Adipocyte (in vitro differentiated cells): Measurements from ENCODE around the gene SAMD14.

Experiments used
- DNase-seq: peaks from one replicate; pipeline ENCODE4 v3.0.0-alpha.2; 2015; ENCODE audit warnings: low read depth
- H3K27me3 ChIP-seq: replicated peaks from 2 replicates; pipeline ENCODE4 v1.7.0; 2013; ENCODE audit warnings: mild to moderate bottlenecking, low read length, moderate library complexity; ENCODE audit not compliant: control insufficient read depth, insufficient read depth
- H3K36me3 ChIP-seq: 2 replicates; pipeline ENCODE4 v1.7.0; 2013; ENCODE audit warnings: low read length, mild to moderate bottlenecking, moderate library complexity; ENCODE audit not compliant: control insufficient read depth, insufficient read depth, severe bottlenecking
- H3K4me1 ChIP-seq: 2 replicates; pipeline ENCODE4 v1.7.0; 2013; ENCODE audit warnings: mild to moderate bottlenecking, low read length, moderate library complexity; ENCODE audit not compliant: control insufficient read depth, insufficient read depth
- H3K4me3 ChIP-seq: 2 replicates; pipeline ENCODE4 v1.7.0; 2013; ENCODE audit warnings: mild to moderate bottlenecking, low read length, moderate library complexity
- H3K9ac ChIP-seq: 2 replicates; pipeline ENCODE4 v1.7.0; 2013; ENCODE audit warnings: mild to moderate bottlenecking, low read length, moderate library complexity
- H3K9me3 ChIP-seq: 2 replicates; pipeline ENCODE4 v1.7.0; 2013; ENCODE audit warnings: mild to moderate bottlenecking, low read length, moderate library complexity; ENCODE audit not compliant: control insufficient read depth

The SAMD14 gene

GRCh38 chr17:50135316-50136095 lies 5.5 kb upstream of the SAMD14 start:
- no peak for DNase-seq
- Histone ChIP-seq H3K9me3 (no peaks in the 10 kb centered on the region), H3K4me3 (no peak overlapping the region), H3K27me3 (no peaks in the 10 kb centered on the region), H3K9ac (no peak overlapping the region), H3K36me3 (peaks cover 52% of the 10 kb centered on the region), H3K4me1 (peaks cover 11% of the 10 kb centered on the region)

DNA sequence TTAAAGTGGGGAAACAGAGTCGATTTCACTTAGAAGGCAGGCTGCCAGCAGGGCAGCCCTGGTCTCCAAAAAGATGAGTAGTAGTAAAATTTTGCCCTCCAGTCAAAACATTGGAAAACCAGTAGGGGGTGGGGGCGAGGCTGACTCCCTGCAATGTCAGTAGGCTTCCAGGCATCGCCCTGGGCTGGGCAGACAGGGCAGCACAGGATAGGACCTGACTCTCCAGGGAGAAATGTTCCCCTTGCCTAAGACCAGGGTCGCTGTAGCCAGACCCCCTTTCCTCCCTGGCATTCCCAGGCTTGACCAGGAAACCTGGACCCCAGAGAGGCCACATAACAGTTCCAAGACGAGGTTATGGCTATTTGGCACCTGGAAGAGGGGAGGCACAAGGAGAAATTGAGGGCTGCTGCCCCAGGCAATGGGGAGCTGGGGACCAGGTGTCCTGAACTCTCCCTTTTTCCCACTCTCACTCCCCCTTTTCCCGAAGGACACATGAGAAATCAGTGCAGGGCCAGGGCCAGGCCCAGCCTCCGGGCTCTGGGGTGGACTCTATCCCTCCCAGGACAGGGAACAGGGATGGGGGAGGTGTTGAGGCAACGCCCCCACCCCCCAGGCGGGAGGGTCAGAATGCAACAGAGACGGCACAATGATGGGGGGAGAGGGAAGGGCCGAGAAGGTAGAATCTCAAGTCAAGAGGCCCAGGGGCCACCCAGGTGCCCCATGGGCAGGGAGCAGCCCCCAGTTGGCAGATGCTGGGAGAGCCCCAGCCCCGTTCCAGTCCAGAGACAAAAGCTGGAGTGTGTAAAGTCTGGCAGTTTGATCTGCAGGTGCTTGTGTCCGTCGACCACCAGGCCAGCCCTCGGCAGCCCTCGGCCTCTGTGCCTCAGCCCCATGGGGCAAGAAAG lies 4.5 kb upstream of the SAMD14 start:
- Histone ChIP-seq H3K9ac (no peak overlapping the region), H3K9me3 (no peaks in the 10 kb centered on the region), H3K27me3 (no peaks in the 10 kb centered on the region), H3K4me3 (no peak overlapping the region), H3K36me3 (peaks cover 42% of the 10 kb centered on the region), H3K4me1 (peaks cover 11% of the 10 kb centered on the region)
- no peak for DNase-seq

- H3K9ac ChIP-seq = no peak overlapping the region
- no peak for DNase-seq
- H3K9me3 ChIP-seq = no peaks in the 10 kb centered on the region
These were observed 3.8 kb upstream of the SAMD14 start for GRCh38 chr17:50133769-50134099.

GRCh38 chr17:50133028-50133768 lies 3.2 kb upstream of the SAMD14 start:
- H3K4me3 ChIP-seq = no peak overlapping the region
- peaks cover 29% of the 10 kb centered on the region for H3K36me3 ChIP-seq
- DNase-seq = peak; percentile 64
- H3K9ac ChIP-seq = peak overlapping the region; percentile 65
- H3K9me3 ChIP-seq = no peaks in the 10 kb centered on the region
- peaks cover 4% of the 10 kb centered on the region for H3K27me3 ChIP-seq
- H3K4me1 ChIP-seq = peaks cover 17% of the 10 kb centered on the region

More at GRCh38 chr17:50133769-50134099, 3.8 kb upstream of the SAMD14 start:
- Histone ChIP-seq H3K4me3 (no peak overlapping the region), H3K4me1 (peaks cover 13% of the 10 kb centered on the region), H3K36me3 (peaks cover 35% of the 10 kb centered on the region), H3K27me3 (peaks cover 3% of the 10 kb centered on the region)

DNA sequence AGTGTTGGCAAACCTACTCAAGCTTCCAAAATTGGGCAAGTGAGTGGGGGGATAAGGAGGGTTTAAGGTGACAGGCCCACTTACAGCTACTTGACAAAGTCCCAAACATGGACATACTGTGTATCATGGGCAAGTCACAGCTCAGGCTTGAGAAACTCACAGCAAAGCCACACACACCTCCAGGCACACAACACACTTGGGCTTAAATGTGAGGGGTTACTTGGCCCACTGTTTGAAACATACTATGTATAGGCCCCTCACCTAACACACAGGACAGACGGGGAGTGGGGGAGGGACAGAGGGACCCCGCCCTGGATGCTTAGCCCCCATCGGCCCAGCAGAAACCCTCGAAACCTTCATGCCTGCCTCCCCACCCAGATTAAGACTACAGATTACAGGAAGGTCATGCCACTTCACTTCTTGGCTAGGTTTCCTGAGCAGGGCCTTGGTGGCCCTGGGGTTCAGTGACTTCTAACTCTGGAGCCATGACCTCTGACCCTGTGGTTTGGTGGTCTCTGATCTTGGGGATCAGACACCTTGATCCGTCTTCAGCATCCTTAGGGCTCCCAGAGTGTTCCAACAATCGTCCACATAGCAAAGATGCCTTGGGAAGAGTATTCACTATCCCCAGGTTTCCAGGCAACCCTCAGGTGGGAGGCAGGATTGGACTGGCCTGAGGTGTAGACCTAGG lies 2.3 kb upstream of the SAMD14 start:
- peaks cover 4% of the 10 kb centered on the region for H3K27me3 ChIP-seq
- H3K9ac ChIP-seq = no peak overlapping the region
- H3K4me3 ChIP-seq = no peak overlapping the region
- no peaks in the 10 kb centered on the region for H3K9me3 ChIP-seq
- H3K36me3 ChIP-seq = peaks cover 20% of the 10 kb centered on the region
- peaks cover 17% of the 10 kb centered on the region for H3K4me1 ChIP-seq
- no peak for DNase-seq

- Histone ChIP-seq H3K9me3 (no peaks in the 10 kb centered on the region), H3K36me3 (peaks cover 5% of the 10 kb centered on the region), H3K9ac (no peak overlapping the region), H3K4me1 (peaks cover 17% of the 10 kb centered on the region), H3K27me3 (peaks cover 4% of the 10 kb centered on the region), H3K4me3 (no peak overlapping the region)
- DNase-seq = no peak
These were observed 772 bp upstream of the SAMD14 start for GRCh38 chr17:50130559-50131305.

DNA sequence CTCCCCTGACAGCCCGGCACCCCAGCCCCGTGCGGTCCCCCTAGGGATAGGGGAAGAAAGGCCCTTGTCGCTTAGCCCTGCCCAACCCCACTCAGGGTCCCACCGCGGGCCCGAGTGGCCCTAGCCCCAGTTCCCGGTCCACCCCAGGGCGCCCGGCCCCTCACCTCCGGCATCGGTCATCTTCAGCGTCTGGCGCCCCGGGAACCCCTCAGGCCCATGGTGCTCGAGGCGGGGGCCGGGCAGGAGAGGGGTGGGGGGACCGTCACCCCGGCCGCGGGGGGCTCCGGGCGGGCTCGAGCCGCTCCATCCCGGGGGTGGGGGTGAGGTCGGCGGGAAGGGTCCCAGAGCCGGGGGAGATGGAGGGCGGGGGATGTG lies 620 bp downstream of the SAMD14 start:
- no peak for DNase-seq
- H3K36me3 ChIP-seq = no peaks in the 10 kb centered on the region
- no peak overlapping the region for H3K9ac ChIP-seq
- no peaks in the 10 kb centered on the region for H3K9me3 ChIP-seq
- peaks cover 17% of the 10 kb centered on the region for H3K4me1 ChIP-seq
- H3K4me3 ChIP-seq = no peak overlapping the region
- H3K27me3 ChIP-seq = peaks cover 4% of the 10 kb centered on the region

GRCh38 chr17:50128441-50129352 lies 1.3 kb downstream of the SAMD14 start:
- DNase-seq = no peak
- Histone ChIP-seq H3K36me3 (no peaks in the 10 kb centered on the region), H3K27me3 (peaks cover 4% of the 10 kb centered on the region), H3K4me1 (peaks cover 17% of the 10 kb centered on the region), H3K9me3 (no peaks in the 10 kb centered on the region), H3K4me3 (peak overlapping the region; percentile 78), H3K9ac (peak overlapping the region; percentile 74)

- Histone ChIP-seq H3K36me3 (no peaks in the 10 kb centered on the region), H3K9ac (no peak overlapping the region), H3K4me1 (peaks cover 9% of the 10 kb centered on the region), H3K27me3 (peaks cover 4% of the 10 kb centered on the region), H3K4me3 (no peak overlapping the region), H3K9me3 (no peaks in the 10 kb centered on the region)
- no peak for DNase-seq
These were observed 2.1 kb downstream of the SAMD14 start for GRCh38 chr17:50127697-50128361.
